A549 treated with AZD9567 at 1 μM for 4 hours (cell line): ENCODE results near the gene DOC2B. TPM values are rescaled to one million over a fixed set of nuclear protein-coding genes. Genes with fewer than 3 reads are reported as not detected.

Experiments
- total RNA-seq: library from RNA; stranded (reverse); fragments of 200-300 nt; extraction: Qiagen RNA extraction; gene quantifications from 5 replicates; pipeline ENCODE4 v1.2.3, GENCODE V29; 2022; ENCODE audit not compliant: insufficient read depth

The DOC2B gene
- total RNA-seq, result 1.3 to 2.3 TPM (median 2.1 TPM) in 5 replicates

DNA sequence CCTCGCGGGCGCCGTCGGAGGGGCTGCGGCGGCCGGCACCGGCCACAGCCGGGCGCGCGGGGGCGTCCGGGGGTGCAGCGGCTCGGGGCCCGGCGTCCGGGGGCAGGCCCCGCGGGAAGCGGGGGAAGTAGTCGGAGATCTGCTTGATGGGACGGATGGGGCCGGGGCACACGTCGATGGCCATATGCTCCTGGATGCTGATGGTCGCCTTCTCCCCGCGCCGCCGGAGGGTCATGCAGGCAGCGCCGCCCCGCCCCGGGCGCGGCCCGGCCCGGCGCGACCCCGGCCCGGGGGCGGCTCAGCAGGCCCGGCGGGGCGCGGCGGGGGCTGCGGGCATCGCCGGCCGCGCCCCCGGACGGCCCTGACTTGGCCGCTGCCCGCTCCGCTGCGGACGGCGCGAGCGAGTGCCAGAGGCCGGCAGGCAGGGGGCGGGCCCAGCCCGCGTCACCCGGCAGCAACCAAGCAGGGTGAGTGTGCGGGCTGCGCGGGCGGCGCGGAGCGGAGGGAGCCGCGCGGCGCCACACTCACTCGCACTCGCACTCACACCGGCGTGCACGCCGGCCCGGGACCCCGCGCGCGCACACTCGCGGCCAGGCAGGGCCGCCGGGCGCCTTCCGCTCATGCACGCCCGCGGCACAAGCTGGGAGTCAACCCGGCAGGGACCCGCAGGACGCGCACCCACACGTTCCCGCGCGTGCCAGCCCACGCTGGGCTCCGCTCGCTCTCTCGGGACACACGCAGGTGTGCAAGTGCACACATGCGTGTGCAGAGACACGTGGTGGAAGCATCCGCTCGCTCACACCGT is at the start of gene DOC2B:
Gene DOC2B (minus strand): TSS at position 406 of the 805 bp plus-strand sequence. CDS start 171 bp downstream, at position 235.

DNA sequence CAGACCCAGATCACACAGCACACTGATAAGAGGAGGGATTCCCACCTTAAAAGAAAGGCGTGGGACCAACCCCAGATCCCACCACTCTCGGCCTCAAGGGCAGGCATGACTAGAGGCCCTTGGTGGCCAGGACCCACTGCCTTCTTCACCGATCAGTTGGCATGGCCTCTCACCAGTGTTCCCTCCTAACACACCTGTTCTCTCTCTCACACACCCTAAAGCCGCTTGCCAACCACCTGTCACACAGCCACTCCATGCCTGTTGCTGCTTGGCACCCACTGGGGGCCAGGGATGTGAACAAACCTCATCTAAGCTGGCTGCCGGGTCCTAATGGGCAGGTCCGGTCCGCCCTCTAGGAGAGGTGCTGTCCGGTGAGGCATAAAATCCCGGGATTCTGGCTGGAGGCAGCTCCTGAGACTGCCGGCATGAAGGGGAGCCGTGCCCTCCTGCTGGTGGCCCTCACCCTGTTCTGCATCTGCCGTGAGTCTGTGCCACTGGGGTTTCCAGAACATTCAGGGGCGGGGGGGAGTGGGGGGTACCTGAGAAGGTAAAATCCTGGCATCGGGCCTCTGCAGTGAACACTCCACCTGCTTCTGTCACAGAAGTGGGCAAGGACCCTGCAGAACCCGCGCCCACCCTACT is 44.2 kb downstream of the DOC2B start, which contains the start of gene SCGB1C2:
Gene SCGB1C2 (plus strand): TSS at position 404 of the 642 bp plus-strand sequence. CDS start 22 bp downstream, at position 426.

Other genes with a start within 250 kb of the DOC2B start
- gene SCGB1C2, start 44.1 kb downstream of the DOC2B start, total RNA-seq, result not detected in 5 replicates
- 23.5 to 36.5 TPM (median 29.7 TPM) in 5 replicates for gene RPH3AL, start 171.2 kb upstream of the DOC2B start, total RNA-seq